GM20000 (cell line): ENCODE data around the gene POLRMT.

Experiments used
- DNase-seq: peaks from one replicate; pipeline ENCODE4 v3.0.0; 2012; ENCODE audit warnings: low spot score
- TF ChIP-seq, protein P1 (sequence below): IDR thresholded peaks from 2 replicates; pipeline ENCODE4 v1.5.1; 2012; ENCODE audit warnings: mild to moderate bottlenecking, control low read depth; ENCODE audit errors: extremely low read depth, missing control alignments

POLRMT gene

GRCh38 chr19:615619-616018 lies 17.7 kb downstream of the POLRMT start:
- TF ChIP-seq, protein P1, sequence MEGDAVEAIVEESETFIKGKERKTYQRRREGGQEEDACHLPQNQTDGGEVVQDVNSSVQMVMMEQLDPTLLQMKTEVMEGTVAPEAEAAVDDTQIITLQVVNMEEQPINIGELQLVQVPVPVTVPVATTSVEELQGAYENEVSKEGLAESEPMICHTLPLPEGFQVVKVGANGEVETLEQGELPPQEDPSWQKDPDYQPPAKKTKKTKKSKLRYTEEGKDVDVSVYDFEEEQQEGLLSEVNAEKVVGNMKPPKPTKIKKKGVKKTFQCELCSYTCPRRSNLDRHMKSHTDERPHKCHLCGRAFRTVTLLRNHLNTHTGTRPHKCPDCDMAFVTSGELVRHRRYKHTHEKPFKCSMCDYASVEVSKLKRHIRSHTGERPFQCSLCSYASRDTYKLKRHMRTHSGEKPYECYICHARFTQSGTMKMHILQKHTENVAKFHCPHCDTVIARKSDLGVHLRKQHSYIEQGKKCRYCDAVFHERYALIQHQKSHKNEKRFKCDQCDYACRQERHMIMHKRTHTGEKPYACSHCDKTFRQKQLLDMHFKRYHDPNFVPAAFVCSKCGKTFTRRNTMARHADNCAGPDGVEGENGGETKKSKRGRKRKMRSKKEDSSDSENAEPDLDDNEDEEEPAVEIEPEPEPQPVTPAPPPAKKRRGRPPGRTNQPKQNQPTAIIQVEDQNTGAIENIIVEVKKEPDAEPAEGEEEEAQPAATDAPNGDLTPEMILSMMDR = no peak
- no peak for DNase-seq

GRCh38 chr19:613732-614567 lies 19.4 kb downstream of the POLRMT start:
- DNase-seq = no peak
- TF ChIP-seq, protein P1 = no peak

- no peak for DNase-seq
- TF ChIP-seq, protein P1 = no peak
These were observed 20.4 kb downstream of the POLRMT start for GRCh38 chr19:612941-613340.

- peak; percentile 71 for DNase-seq
- TF ChIP-seq, protein P1 = no peak
These were observed 21.9 kb downstream of the POLRMT start for GRCh38 chr19:611481-611868.

DNA sequence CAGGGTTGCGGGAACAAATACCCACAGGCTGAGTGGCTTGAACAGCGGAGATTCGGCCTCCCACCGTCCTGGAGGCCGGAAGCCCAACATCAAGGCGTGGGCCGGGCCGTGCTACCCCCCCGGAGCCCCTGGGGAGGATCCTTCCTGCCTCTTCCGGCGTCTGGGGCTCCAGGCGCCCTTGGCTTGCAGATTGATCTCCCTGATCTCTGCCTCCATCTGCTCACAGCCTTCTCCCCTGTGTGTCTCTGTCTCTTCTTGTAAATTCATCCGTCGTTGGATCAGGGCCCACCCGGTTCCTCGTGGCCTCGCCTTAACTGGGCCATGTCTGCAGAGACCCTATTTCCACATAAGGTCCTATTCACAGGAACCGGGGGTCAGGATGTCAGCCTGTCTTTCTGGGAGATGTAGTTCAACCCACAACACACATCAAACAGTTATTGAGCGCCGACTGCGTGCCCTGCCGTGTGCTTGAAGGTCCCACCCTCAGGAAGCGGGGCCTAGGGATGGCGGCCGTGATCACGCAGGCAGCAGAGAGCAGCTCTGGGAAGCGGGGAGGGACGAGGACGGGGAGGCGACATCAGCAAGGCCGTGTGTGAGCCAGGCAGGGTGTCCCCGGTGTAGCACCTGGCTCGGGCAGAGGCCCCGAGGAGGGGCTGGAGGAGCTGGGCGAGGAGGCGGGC lies 22.4 kb downstream of the POLRMT start:
- peak; percentile 87 for DNase-seq

DNA sequence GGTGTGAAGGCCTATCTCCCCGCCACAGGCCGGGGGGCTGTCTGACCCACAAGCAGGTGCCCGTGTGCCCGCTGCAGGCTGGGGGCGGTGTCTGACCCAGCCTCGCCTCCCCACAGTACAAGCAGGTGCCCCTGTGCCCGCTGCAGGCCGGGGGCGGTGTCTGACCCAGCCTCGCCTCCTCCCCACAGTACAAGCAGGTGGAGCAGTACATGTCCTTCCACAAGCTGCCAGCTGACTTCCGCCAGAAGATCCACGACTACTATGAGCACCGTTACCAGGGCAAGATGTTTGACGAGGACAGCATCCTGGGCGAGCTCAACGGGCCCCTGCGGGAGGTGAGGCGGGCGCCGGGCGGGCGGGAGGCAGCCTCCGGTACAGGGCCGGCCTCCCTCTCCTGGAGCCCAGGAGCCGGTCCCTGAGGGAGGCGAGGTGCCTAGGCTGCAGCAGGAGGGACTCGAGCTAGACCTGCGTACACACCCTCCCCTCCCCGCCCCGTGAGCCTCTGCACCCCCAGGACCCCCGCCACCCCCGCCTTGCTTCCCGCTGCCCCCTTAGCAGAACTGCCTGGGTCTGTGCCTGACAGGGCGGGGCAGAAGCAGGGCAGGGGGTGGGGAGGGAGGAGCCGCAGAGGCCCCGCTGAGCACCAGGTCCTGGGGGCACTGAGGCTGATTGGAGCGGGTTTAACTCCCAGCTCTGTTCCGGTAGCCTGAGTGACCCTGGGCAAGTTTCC lies 23.1 kb downstream of the POLRMT start:
- TF ChIP-seq, protein P1 = no peak
- no peak for DNase-seq

More for the DNA sequence above, 22.4 kb downstream of the POLRMT start:
- TF ChIP-seq, protein P1 = no peak

DNA sequence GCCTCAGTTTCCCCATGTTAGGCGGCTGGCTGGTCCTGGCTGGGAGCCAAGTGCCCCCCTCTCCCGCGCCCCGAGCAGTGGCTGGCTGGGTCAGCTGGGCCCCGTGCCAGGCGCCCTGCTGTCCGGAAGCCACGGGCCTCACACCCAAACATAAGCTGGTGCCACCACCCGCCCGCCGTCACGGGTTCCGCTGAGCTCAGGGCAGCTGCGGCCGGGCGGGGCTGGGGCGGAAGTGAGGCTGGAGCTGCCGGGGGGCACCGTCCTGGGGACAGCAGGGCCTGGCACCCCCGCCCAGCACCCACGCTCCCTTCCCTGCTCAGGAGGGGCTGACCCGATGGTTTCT lies 24.4 kb downstream of the POLRMT start:
- TF ChIP-seq, protein P1 = no peak
- no peak for DNase-seq
